Body of pancreas (tissue), 4 donors: ENCODE measurements around the gene GJC2.

Experiments
- POLR2A ChIP-seq, 3 donors: fragments of 450-650 bp; IDR thresholded peaks; one replicate each; pipeline ENCODE4 v1.6.1; 2016; ENCODE audit warnings: antibody characterized with exemption in 3 of 3, mild to moderate bottlenecking in 2 of 3
- TF ChIP-seq, protein P1 (sequence below), 7 experiments: fragments of 450-650 bp in 4 of 7; fragments of 200-600 bp in 3 of 7; sonication (generic) in 3 of 7; IDR thresholded peaks; one replicate each; pipeline ENCODE4 v1.5.1; 2016 to 2019; ENCODE audit warnings: antibody characterized with exemption in 7 of 7

GRCh38 chr1:228161866-228162265, 12.1 kb downstream of the GJC2 start:
- TF ChIP-seq, protein P1, sequence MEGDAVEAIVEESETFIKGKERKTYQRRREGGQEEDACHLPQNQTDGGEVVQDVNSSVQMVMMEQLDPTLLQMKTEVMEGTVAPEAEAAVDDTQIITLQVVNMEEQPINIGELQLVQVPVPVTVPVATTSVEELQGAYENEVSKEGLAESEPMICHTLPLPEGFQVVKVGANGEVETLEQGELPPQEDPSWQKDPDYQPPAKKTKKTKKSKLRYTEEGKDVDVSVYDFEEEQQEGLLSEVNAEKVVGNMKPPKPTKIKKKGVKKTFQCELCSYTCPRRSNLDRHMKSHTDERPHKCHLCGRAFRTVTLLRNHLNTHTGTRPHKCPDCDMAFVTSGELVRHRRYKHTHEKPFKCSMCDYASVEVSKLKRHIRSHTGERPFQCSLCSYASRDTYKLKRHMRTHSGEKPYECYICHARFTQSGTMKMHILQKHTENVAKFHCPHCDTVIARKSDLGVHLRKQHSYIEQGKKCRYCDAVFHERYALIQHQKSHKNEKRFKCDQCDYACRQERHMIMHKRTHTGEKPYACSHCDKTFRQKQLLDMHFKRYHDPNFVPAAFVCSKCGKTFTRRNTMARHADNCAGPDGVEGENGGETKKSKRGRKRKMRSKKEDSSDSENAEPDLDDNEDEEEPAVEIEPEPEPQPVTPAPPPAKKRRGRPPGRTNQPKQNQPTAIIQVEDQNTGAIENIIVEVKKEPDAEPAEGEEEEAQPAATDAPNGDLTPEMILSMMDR (IDR thresholded peaks at IDR 0.05) = no peak
- no peak for TF ChIP-seq POLR2A (IDR thresholded peaks at IDR 0.05)
